NB4 (cell line): ENCODE results near the gene EHD2.

Experiments used
- DNase-seq: peaks from one replicate; pipeline ENCODE4 v3.0.0; 2010; ENCODE audit warnings: low read depth
- H3K4me3 ChIP-seq: one replicate; pipeline ENCODE4 v1.5.1; 2011; ENCODE audit warnings: mild to moderate bottlenecking, low read depth, low read length, moderate library complexity
- MYC ChIP-seq: IDR thresholded peaks from 2 replicates; pipeline ENCODE4 v1.6.1; 2011; ENCODE audit warnings: low read depth, low read length
- POLR2A ChIP-seq: IDR thresholded peaks from 2 replicates; pipeline ENCODE4 v1.6.1; 2011; ENCODE audit warnings: mild to moderate bottlenecking; ENCODE audit not compliant: insufficient read length; ENCODE audit errors: extremely low read depth
- TF ChIP-seq, protein P1 (sequence below): IDR thresholded peaks from one replicate; pipeline ENCODE4 v1.5.1; 2012; ENCODE audit warnings: low read depth, low read length
- TF ChIP-seq, protein P2 (sequence below): IDR thresholded peaks from 2 replicates; pipeline ENCODE4 v1.6.1; 2011; ENCODE audit warnings: low read depth, low read length

Gene EHD2

DNA sequence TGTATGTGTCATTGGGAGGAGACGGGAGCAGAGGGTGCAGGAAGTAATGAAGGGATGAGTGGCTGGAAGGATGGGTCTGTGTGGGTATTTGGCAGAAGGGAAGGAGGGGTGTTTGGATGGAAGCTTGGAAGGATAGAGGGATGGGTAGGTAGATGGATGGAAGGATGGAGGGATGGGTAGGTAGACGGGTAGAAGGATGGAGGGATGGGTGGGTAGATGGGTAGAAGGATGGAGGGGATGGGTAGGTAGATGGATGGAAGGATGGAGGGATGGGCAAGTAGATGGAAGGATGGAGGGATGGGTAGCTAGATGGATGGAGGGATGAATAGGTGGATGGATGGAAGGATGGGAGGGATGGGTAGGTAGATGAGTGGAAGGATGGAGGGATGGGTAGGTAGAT is 41.7 kb upstream of the EHD2 start:
- no peak overlapping the region for H3K4me3 ChIP-seq
- no peak for DNase-seq
- no peak for TF ChIP-seq MYC
- no peak for TF ChIP-seq POLR2A
- TF ChIP-seq, protein P1, sequence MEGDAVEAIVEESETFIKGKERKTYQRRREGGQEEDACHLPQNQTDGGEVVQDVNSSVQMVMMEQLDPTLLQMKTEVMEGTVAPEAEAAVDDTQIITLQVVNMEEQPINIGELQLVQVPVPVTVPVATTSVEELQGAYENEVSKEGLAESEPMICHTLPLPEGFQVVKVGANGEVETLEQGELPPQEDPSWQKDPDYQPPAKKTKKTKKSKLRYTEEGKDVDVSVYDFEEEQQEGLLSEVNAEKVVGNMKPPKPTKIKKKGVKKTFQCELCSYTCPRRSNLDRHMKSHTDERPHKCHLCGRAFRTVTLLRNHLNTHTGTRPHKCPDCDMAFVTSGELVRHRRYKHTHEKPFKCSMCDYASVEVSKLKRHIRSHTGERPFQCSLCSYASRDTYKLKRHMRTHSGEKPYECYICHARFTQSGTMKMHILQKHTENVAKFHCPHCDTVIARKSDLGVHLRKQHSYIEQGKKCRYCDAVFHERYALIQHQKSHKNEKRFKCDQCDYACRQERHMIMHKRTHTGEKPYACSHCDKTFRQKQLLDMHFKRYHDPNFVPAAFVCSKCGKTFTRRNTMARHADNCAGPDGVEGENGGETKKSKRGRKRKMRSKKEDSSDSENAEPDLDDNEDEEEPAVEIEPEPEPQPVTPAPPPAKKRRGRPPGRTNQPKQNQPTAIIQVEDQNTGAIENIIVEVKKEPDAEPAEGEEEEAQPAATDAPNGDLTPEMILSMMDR: no peak
- TF ChIP-seq, protein P2, sequence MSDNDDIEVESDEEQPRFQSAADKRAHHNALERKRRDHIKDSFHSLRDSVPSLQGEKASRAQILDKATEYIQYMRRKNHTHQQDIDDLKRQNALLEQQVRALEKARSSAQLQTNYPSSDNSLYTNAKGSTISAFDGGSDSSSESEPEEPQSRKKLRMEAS: no peak

DNA sequence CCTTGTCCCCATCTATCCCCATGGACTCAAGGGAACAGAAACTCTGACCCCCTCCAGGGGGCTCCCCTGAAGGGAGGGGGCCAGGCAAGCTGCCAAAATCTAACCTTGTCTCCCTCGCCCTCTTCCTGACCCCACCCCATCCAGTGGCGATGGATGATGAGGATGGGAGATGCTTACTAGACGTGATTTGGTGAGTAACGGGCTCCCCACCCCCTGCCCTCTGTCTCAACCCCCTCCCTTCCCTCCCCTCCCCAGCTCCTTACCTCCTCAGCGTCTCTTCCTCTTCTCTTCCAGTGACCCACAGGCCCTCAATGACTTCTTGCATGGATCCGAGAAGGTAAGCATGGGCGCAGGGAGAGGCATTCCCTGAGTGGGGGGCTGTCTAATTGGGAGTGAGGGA is 39.8 kb upstream of the EHD2 start:
- no peak for TF ChIP-seq POLR2A
- TF ChIP-seq, protein P1: no peak
- TF ChIP-seq MYC: no peak
- TF ChIP-seq, protein P2: no peak
- no peak for DNase-seq
- H3K4me3 ChIP-seq: no peak overlapping the region

DNA sequence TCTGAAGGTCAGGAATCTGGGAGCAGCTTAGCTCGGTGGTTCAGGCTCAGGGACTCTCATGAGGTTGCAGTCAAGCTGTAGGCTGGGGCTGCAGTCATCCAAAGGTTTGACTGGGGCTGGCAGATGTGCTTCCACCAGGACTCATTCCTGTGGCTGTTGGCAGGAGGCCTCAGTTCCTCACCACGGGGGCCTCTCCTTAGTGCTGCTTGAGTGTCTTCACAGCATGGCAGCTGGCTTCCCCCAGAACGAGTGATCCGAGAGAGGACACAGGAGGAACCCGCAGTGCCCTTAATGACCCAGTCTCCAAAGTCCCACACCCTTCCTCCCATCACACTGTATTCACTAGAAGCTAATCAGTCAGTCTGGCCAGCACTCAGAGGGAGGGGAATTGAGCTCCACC is 38.7 kb upstream of the EHD2 start:
- TF ChIP-seq, protein P1: no peak
- H3K4me3 ChIP-seq: no peak overlapping the region
- DNase-seq: no peak

GRCh38 chr19:47675271-47675670 is 38.0 kb upstream of the EHD2 start:
- no peak overlapping the region for H3K4me3 ChIP-seq
- no peak for TF ChIP-seq POLR2A
- TF ChIP-seq, protein P2: no peak
- no peak for TF ChIP-seq MYC
- TF ChIP-seq, protein P1: no peak
- DNase-seq: no peak

DNA sequence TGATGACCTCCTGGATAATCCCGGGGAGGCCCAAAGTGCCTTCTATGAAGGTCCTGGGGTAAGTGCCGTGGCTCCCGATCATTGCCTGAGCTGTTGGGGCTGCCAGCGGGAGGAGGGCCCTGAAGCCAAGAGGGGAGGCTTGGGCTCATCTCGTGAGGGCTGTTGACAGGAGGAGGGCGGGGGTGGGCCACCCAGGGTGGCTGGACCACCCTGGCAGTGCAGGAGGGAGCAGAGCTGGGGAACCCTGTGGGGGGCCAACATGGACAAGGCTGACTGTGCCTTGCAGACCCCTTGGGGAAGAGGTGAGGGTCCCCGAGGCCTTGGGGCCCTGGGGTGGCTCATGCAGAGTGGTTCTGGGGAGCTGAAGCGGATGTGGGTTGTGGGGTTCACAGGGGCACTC is 37.4 kb upstream of the EHD2 start:
- TF ChIP-seq, protein P1: no peak
- TF ChIP-seq MYC: no peak
- no peak for DNase-seq
- H3K4me3 ChIP-seq: no peak overlapping the region

DNA sequence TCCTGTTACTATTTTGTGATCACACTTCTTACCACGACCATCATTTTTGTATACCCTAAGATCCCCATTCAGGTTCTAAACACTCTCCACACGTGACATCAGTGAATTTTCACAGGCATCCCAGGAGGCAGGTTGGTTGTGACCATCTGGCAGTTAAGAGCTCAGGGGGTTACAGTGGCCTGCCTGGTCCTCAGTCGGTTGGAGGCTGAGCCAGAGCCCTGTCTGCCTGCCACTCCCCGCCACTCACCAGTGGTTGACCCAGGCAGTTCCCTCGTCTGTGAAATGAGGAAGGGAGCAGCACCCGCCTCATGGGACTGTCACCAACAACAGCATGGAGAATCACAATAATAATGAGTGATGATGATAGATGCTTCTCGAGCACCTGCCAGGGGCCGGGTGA is 36.4 kb upstream of the EHD2 start:
- DNase-seq: no peak
- TF ChIP-seq, protein P2: no peak
- TF ChIP-seq, protein P1: no peak
- TF ChIP-seq MYC (no peak), POLR2A (no peak)
- no peak overlapping the region for H3K4me3 ChIP-seq
